PC-3 (cell line): ENCODE results near the gene NMNAT2. TPM values are rescaled to one million over a fixed set of nuclear protein-coding genes. Genes with fewer than 3 reads are reported as not detected.

ENCODE experiments used
- ATAC-seq: fragments of 200-7000 bp; cut with Tn5 transposase; 2 replicates; pipeline ENCODE4 v1.9.1; 2020; ENCODE audit warnings: mild to moderate bottlenecking, moderate library complexity
- BruUV-seq: library from RNA; stranded (reverse); fragments of 400-500 nt; replicated peaks from 2 replicates; lab custom pipeline; 2021; lab: Mats Ljungman, UMichigan
- CTCF ChIA-PET: fragments of 300-600 bp; sonication (Branson Sonifier 250); formaldehyde crosslinking; loops from one replicate; lab custom pipeline; 2022; ENCODE audit warnings: antibody characterized with exemption; lab: Charles Lee
- POLR2A ChIA-PET: fragments of 300-600 bp; sonication (Branson Sonifier 250); formaldehyde crosslinking; loops from one replicate; lab custom pipeline; 2022; ENCODE audit warnings: antibody characterized with exemption; ENCODE audit not compliant: unreplicated experiment; lab: Charles Lee
- DNase-seq: peaks from one replicate; pipeline ENCODE4 v3.0.0-alpha.2; 2015
- H2AFZ ChIP-seq: fragments of 300-600 bp; sonication (generic); 2 replicates; pipeline ENCODE4 v1.6.0; 2016; ENCODE audit warnings: antibody characterized with exemption, low read length
- H3F3A ChIP-seq: fragments of 300-600 bp; sonication (generic); one replicate; pipeline ENCODE4 v1.6.0; 2017; ENCODE audit warnings: antibody characterized with exemption, low read length, control low read depth, mild to moderate bottlenecking; ENCODE audit not compliant: unreplicated experiment
- H3K27ac ChIP-seq: fragments of 300-600 bp; sonication (generic); 2 replicates; pipeline ENCODE4 v1.5.1; 2016; ENCODE audit warnings: mild to moderate bottlenecking, low read length
- H3K27me3 ChIP-seq: fragments of 300-600 bp; sonication (generic); 2 replicates; pipeline ENCODE4 v1.6.1; 2016; ENCODE audit warnings: low read length, mixed read lengths
- H3K36me3 ChIP-seq: fragments of 300-600 bp; sonication (generic); 2 replicates; pipeline ENCODE4 v1.6.1; 2016; ENCODE audit warnings: low read depth, mixed run types, low read length, mixed read lengths
- H3K4me1 ChIP-seq: fragments of 300-600 bp; sonication (generic); 2 replicates; pipeline ENCODE4 v1.5.1; 2016; ENCODE audit warnings: low read length; ENCODE audit not compliant: insufficient read depth
- H3K4me2 ChIP-seq: fragments of 300-600 bp; sonication (generic); 2 replicates; pipeline ENCODE4 v1.6.0; 2016; ENCODE audit warnings: low read length
- H3K4me3 ChIP-seq: fragments of 300-600 bp; sonication (generic); 2 replicates; pipeline ENCODE4 v1.5.1; 2016; ENCODE audit warnings: mild to moderate bottlenecking, low read length, mixed read lengths
- H3K79me2 ChIP-seq: fragments of 300-600 bp; sonication (generic); 2 replicates; pipeline ENCODE4 v1.6.1; 2017; ENCODE audit warnings: low read length, mixed read lengths
- H3K9ac ChIP-seq: fragments of 300-600 bp; sonication (generic); 2 replicates; pipeline ENCODE4 v1.6.0; 2016; ENCODE audit warnings: mild to moderate bottlenecking, low read length
- H3K9me2 ChIP-seq: fragments of 300-600 bp; sonication (generic); replicated peaks from 2 replicates; pipeline ENCODE4 v1.6.1; 2016; ENCODE audit warnings: mixed run types, low read length, mixed read lengths
- H3K9me3 ChIP-seq: fragments of 300-600 bp; sonication (generic); 2 replicates; pipeline ENCODE4 v1.6.1; 2016; ENCODE audit warnings: low read length, mixed read lengths
- H4K20me1 ChIP-seq: fragments of 300-600 bp; sonication (generic); 2 replicates; pipeline ENCODE4 v1.6.1; 2016; ENCODE audit warnings: low read length, mixed read lengths
- CTCF ChIP-seq: fragments of 300-600 bp; sonication (generic); conservative IDR thresholded peaks from 2 replicates; pipeline ENCODE4 v1.5.1; 2017; ENCODE audit warnings: antibody characterized with exemption, low read depth, mild to moderate bottlenecking, low read length
- EZH2 ChIP-seq: fragments of 300-600 bp; sonication (generic); IDR thresholded peaks from one replicate; pipeline ENCODE4 v1.6.1; 2017; ENCODE audit warnings: antibody characterized with exemption, mild to moderate bottlenecking, low read length; ENCODE audit not compliant: unreplicated experiment
- EZH2phosphoT487 ChIP-seq: fragments of 300-600 bp; sonication (generic); IDR thresholded peaks from 2 replicates; pipeline ENCODE4 v1.6.1; 2018; ENCODE audit warnings: mild to moderate bottlenecking, antibody characterized with exemption, low read length, borderline replicate concordance
- intact Hi-C: fragments of 100-400 bp; cut with micrococcal nuclease; formaldehyde crosslinking; loops from 2 replicates; pipeline ENCODE4 v1.9.0; 2023
- total RNA-seq: library from RNA; depleted of rRNA; stranded (reverse); fragments of >200 nt; gene quantifications from 2 replicates; pipeline ENCODE4 v1.2.3, GENCODE V29; 2014

The NMNAT2 gene
- total RNA-seq, 1 experiment from 2014 or later, result 6.0 TPM

- BruUV-seq, result no TSS peak
- Histone ChIP-seq H3K36me3 (peaks cover 18% of the 10 kb centered on the region), H3K4me2 (no peak overlapping the region), H3K4me3 (no peak overlapping the region), H3K9me3 (no peaks in the 10 kb centered on the region), H3K4me1 (peaks cover 27% of the 10 kb centered on the region), H4K20me1 (no peaks in the 10 kb centered on the region), H3K27ac (no peak overlapping the region), H3K27me3 (no peaks in the 10 kb centered on the region), H2AFZ (no peak overlapping the region), H3F3A (no peaks in the 10 kb centered on the region), H3K9ac (no peak overlapping the region), H3K79me2 (peaks cover 53% of the 10 kb centered on the region), H3K9me2 (no peaks in the 10 kb centered on the region)
- ChIA-PET CTCF (no interaction called here), POLR2A (no interaction called here)
- no peak for DNase-seq
- TF ChIP-seq EZH2phosphoT487 (no peak), EZH2 (no peak), CTCF (no peak)
- intact Hi-C loops, result no loop called here
- no peak for ATAC-seq
Observed at GRCh38 chr1:183206538-183207122, 211.6 kb downstream of the NMNAT2 start.

- no peak overlapping the region for H3K9ac ChIP-seq
- H3K27me3 ChIP-seq, result no peaks in the 10 kb centered on the region
- no peak overlapping the region for H3K4me2 ChIP-seq
- CTCF ChIA-PET, result no interaction called here
- no peaks in the 10 kb centered on the region for H4K20me1 ChIP-seq
- peaks cover 22% of the 10 kb centered on the region for H3K4me1 ChIP-seq
- intact Hi-C loops, result no loop called here
- H3K9me3 ChIP-seq, result no peaks in the 10 kb centered on the region
- no peak for DNase-seq
- H3K4me3 ChIP-seq, result no peak overlapping the region
- peaks cover 48% of the 10 kb centered on the region for H3K79me2 ChIP-seq
- peaks cover 10% of the 10 kb centered on the region for H3K36me3 ChIP-seq
- H3K27ac ChIP-seq, result no peak overlapping the region
- POLR2A ChIA-PET, result interaction anchor here (0.6 kb wide), 1 partner anchor 239 kb away, joined by 4 read pairs; no protein-coding TSS in a partner anchor
- BruUV-seq, result no TSS peak
- no peak for ATAC-seq
- H3K9me2 ChIP-seq, result no peaks in the 10 kb centered on the region
- no peak for TF ChIP-seq EZH2
- no peak for TF ChIP-seq CTCF
- TF ChIP-seq EZH2phosphoT487, result no peak
- no peak overlapping the region for H2AFZ ChIP-seq
- no peaks in the 10 kb centered on the region for H3F3A ChIP-seq
Observed at GRCh38 chr1:183205196-183205781, 212.9 kb downstream of the NMNAT2 start.

GRCh38 chr1:183203094-183203493 lies 215.1 kb downstream of the NMNAT2 start:
- no peaks in the 10 kb centered on the region for H4K20me1 ChIP-seq
- CTCF ChIA-PET, result no interaction called here
- POLR2A ChIA-PET, result no interaction called here

More at GRCh38 chr1:183203094-183203493, 215.1 kb downstream of the NMNAT2 start:
- no peak overlapping the region for H3K9ac ChIP-seq
- no peak overlapping the region for H3K27ac ChIP-seq
- no TSS peak for BruUV-seq
- no peaks in the 10 kb centered on the region for H3K9me2 ChIP-seq
- H3K9me3 ChIP-seq, result no peaks in the 10 kb centered on the region
- H3F3A ChIP-seq, result no peaks in the 10 kb centered on the region
- TF ChIP-seq CTCF (no peak), EZH2 (no peak), EZH2phosphoT487 (no peak)
- no peak overlapping the region for H2AFZ ChIP-seq
- H3K36me3 ChIP-seq, result peaks cover 3% of the 10 kb centered on the region; the same call in 1 of the 2 replicates
- H3K4me2 ChIP-seq, result no peak overlapping the region
- H3K79me2 ChIP-seq, result peaks cover 57% of the 10 kb centered on the region
- no peaks in the 10 kb centered on the region for H3K27me3 ChIP-seq
- intact Hi-C loops, result no loop called here
- 0 out of 2 replicates have a peak, but pooled peaks cover 4% of the 10 kb centered on the region for H3K4me1 ChIP-seq
- no peak for ATAC-seq
- no peak overlapping the region for H3K4me3 ChIP-seq
- no peak for DNase-seq
